Activated naive CD4-positive, alpha-beta T cell treated with anti-CD3 and anti-CD28 coated beads, Interleukin-2, amount 10 ng/mL, durations not matched to agents 7 days and 5 days (primary cell): ENCODE data around the gene CUBN.

Experiments
- CTCF ChIA-PET: fragments of 350-600 bp; sonication (Branson Sonifier 250); formaldehyde crosslinking; loops from one replicate; lab custom pipeline; 2021; ENCODE audit warnings: antibody characterized with exemption; lab: Charles Lee
- DNase-seq: peaks from one replicate; pipeline ENCODE4 v3.0.0-alpha.2; 2020
- H3K27ac Mint-ChIP-seq: one replicate; pipeline ENCODE4 v1.8.0; 2021; ENCODE audit warnings: mild to moderate bottlenecking, moderate library complexity, mixed read lengths
- H3K27me3 Mint-ChIP-seq: one replicate; pipeline ENCODE4 v1.8.0; 2021; ENCODE audit warnings: mild to moderate bottlenecking, mixed read lengths
- H3K36me3 Mint-ChIP-seq: one replicate; pipeline ENCODE4 v1.8.0; 2021; ENCODE audit warnings: mixed read lengths
- H3K4me1 Mint-ChIP-seq: one replicate; pipeline ENCODE4 v1.8.0; 2021; ENCODE audit warnings: mixed read lengths
- H3K4me3 Mint-ChIP-seq: one replicate; pipeline ENCODE4 v1.8.0; 2021; ENCODE audit warnings: mild to moderate bottlenecking, moderate library complexity, mixed read lengths
- H3K9me3 Mint-ChIP-seq: one replicate; pipeline ENCODE4 v1.8.0; 2021; ENCODE audit warnings: mixed read lengths

Gene CUBN

GRCh38 chr10:16890691-16891090 lies 238.9 kb downstream of the CUBN start:
- no peak overlapping the region for H3K4me3 Mint-ChIP-seq
- H3K4me1 Mint-ChIP-seq: peaks cover 11% of the 10 kb centered on the region
- H3K36me3 Mint-ChIP-seq: no peaks in the 10 kb centered on the region

DNA sequence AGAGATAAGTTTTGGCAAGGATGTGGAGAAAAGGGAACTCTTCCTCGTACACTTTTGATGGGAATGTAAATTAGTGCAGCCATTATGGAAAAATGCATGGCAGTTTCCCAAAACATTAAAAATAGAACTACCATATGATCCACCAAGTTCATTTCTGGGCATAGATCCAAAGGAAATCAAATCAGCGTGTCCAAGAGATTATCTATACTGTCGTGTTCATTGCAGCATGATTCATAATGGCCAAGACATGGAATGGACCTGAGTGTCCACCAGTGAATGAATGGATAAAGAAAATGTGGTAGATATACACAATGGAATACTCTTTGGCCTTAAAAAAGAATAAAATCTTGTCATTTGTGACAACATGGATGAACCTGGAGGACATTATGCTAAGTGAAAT lies 242.0 kb downstream of the CUBN start:
- Mint-ChIP-seq H3K27ac (no peak overlapping the region), H3K27me3 (peaks cover 4% of the 10 kb centered on the region), H3K9me3 (no peaks in the 10 kb centered on the region), H3K4me1 (peaks cover 11% of the 10 kb centered on the region), H3K4me3 (no peak overlapping the region), H3K36me3 (no peaks in the 10 kb centered on the region)
- CTCF ChIA-PET: no interaction called here
- DNase-seq: no peak

More at GRCh38 chr10:16890691-16891090, 238.9 kb downstream of the CUBN start:
- Mint-ChIP-seq H3K27me3 (no peaks in the 10 kb centered on the region), H3K9me3 (peaks cover 4% of the 10 kb centered on the region), H3K27ac (no peak overlapping the region)
- DNase-seq: no peak
- CTCF ChIA-PET: interaction anchor here (0.6 to 1.7 kb wide), 4 partner anchors 48 to 485 kb away, joined by 3 to 8 read pairs (median 3); no protein-coding TSS in a partner anchor

GRCh38 chr10:16886031-16886430 lies 243.6 kb downstream of the CUBN start:
- Mint-ChIP-seq H3K36me3 (no peaks in the 10 kb centered on the region), H3K4me3 (no peak overlapping the region), H3K27ac (no peak overlapping the region), H3K27me3 (peaks cover 4% of the 10 kb centered on the region), H3K9me3 (no peaks in the 10 kb centered on the region), H3K4me1 (peaks cover 2% of the 10 kb centered on the region)
- CTCF ChIA-PET: interaction anchor here (1.4 kb wide), 1 partner anchor 58 kb away, joined by 3 read pairs; no protein-coding TSS in a partner anchor
- DNase-seq: no peak

- Mint-ChIP-seq H3K27me3 (peaks cover 4% of the 10 kb centered on the region), H3K27ac (no peak overlapping the region), H3K4me3 (no peak overlapping the region), H3K9me3 (no peaks in the 10 kb centered on the region), H3K36me3 (no peaks in the 10 kb centered on the region), H3K4me1 (no peaks in the 10 kb centered on the region)
- CTCF ChIA-PET: no interaction called here
- DNase-seq: no peak
Measured at GRCh38 chr10:16884497-16884896, 245.1 kb downstream of the CUBN start.

DNA sequence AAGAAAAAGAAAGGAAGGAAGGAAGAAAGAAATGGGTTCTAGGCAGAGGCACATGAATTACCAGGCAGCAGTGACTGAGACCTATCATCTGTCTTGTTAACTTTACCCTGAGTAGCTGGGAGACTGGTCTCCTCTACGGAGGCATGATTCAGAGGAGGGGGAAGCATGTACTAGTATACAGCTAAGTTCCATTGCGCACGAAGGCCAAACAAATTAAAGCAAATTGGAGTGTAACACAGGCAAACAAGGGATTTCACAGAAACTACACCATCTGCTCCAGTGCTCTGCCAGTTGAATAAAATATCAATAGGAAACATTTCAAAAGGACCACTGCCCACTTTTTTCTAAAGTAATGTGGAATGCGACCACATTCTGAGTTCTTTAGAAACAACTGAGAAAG lies 246.5 kb downstream of the CUBN start:
- DNase-seq: no peak
- Mint-ChIP-seq H3K27ac (no peak overlapping the region), H3K36me3 (no peaks in the 10 kb centered on the region), H3K4me1 (no peaks in the 10 kb centered on the region), H3K9me3 (no peaks in the 10 kb centered on the region), H3K4me3 (no peak overlapping the region), H3K27me3 (peaks cover 4% of the 10 kb centered on the region)
- CTCF ChIA-PET: no interaction called here

DNA sequence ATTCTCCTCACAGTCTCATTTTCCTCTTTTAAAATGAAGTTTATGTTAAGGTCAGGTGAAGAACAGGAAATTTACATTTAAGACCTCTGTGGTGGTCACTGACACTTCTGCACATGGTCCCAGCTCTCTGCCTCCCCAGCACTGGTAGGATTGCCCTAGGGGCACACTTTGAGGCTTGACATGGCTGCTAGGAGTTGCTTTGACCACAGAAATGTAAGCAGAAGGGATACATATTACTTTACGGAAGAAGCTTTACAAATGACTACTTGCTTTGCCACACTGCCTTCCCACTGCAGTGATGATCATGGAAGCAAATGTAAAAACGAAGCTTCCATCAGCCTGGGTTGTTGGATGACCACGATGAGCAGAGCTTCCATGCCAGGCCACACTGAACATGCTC lies 259.3 kb downstream of the CUBN start:
- H3K27ac Mint-ChIP-seq: no peak overlapping the region
- no peaks in the 10 kb centered on the region for H3K27me3 Mint-ChIP-seq
- CTCF ChIA-PET: interaction anchor here (0.9 kb wide), 1 partner anchor 10 kb away, joined by 4 read pairs; no protein-coding TSS in a partner anchor
- H3K4me3 Mint-ChIP-seq: no peak overlapping the region
- DNase-seq: no peak
- no peaks in the 10 kb centered on the region for H3K9me3 Mint-ChIP-seq
- no peaks in the 10 kb centered on the region for H3K36me3 Mint-ChIP-seq
- no peaks in the 10 kb centered on the region for H3K4me1 Mint-ChIP-seq

DNA sequence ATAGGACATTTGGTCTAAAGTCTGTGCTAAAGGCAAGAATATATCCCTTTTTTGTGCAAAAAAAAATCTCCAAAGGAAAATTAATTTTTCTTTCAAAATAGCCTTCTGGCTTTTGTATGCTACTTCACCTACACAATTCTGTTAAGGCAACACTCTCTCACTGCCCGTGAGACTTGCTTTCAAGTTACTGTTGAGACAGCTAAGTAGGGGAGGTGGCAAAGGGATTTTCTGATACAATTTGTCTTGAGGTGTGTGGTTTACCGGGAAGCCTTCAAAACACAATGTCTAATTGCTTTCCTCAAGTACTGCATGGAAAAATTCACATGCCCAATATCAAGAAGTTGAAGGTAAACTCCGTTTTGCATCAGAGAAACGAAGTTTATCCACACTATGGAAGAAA lies 261.6 kb downstream of the CUBN start:
- no peaks in the 10 kb centered on the region for H3K27me3 Mint-ChIP-seq
- H3K4me1 Mint-ChIP-seq: no peaks in the 10 kb centered on the region
- H3K9me3 Mint-ChIP-seq: no peaks in the 10 kb centered on the region
- DNase-seq: no peak
- H3K4me3 Mint-ChIP-seq: no peak overlapping the region
- CTCF ChIA-PET: no interaction called here
- no peaks in the 10 kb centered on the region for H3K36me3 Mint-ChIP-seq
- no peak overlapping the region for H3K27ac Mint-ChIP-seq

DNA sequence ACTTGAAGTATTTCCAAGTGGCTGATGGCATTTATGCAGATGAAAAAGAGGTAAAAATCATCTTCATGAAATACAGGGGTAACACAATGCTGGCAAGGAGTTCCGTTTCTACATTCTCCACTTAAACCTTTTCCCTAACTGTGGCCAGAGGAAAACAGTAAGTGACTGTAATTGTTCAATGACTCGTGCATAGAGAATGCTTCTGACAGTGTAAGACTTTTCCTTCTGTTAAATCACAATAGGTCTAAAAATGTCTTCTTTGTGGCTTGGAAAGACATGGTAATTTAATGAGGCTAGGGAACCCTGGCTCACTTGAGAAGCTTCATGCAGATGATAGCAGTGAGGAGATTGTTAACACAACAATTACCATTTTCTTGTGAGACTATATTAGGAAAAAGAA lies 262.1 kb downstream of the CUBN start:
- H3K4me1 Mint-ChIP-seq: no peaks in the 10 kb centered on the region
- no peaks in the 10 kb centered on the region for H3K9me3 Mint-ChIP-seq
- no peaks in the 10 kb centered on the region for H3K36me3 Mint-ChIP-seq
- H3K4me3 Mint-ChIP-seq: no peak overlapping the region
- CTCF ChIA-PET: no interaction called here
- no peaks in the 10 kb centered on the region for H3K27me3 Mint-ChIP-seq
- H3K27ac Mint-ChIP-seq: no peak overlapping the region
- no peak for DNase-seq

GRCh38 chr10:16866541-16867275 lies 262.9 kb downstream of the CUBN start:
- peaks cover 3% of the 10 kb centered on the region for H3K27me3 Mint-ChIP-seq
- no peaks in the 10 kb centered on the region for H3K4me1 Mint-ChIP-seq
- H3K27ac Mint-ChIP-seq: no peak overlapping the region
- H3K4me3 Mint-ChIP-seq: no peak overlapping the region
- DNase-seq: no peak
- no peaks in the 10 kb centered on the region for H3K36me3 Mint-ChIP-seq
- CTCF ChIA-PET: no interaction called here
- H3K9me3 Mint-ChIP-seq: no peaks in the 10 kb centered on the region

DNA sequence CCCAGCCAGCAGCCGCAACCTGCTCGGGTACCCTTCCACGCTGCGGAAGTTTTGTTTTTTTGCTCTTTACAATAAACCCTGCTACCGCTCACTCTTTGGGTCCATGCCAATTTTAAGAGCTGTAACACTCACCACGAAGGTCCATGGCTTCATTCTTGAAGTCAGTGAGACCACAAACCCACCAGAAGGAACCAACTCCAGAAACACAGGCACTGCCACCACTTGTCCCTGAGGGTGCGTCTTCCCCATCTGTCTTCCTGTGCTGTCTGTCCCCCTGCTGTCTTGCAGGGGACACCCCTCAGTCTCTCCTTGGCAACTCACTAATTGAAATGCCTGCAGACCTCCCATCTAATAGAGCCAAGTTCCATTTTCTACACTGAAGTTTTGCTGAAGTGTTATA lies 263.8 kb downstream of the CUBN start:
- Mint-ChIP-seq H3K27me3 (peaks cover 3% of the 10 kb centered on the region), H3K27ac (no peak overlapping the region), H3K9me3 (no peaks in the 10 kb centered on the region), H3K36me3 (no peaks in the 10 kb centered on the region), H3K4me3 (no peak overlapping the region), H3K4me1 (no peaks in the 10 kb centered on the region)
- DNase-seq: no peak
- CTCF ChIA-PET: no interaction called here

GRCh38 chr10:16863766-16864165 lies 265.8 kb downstream of the CUBN start:
- Mint-ChIP-seq H3K9me3 (no peaks in the 10 kb centered on the region), H3K4me1 (no peaks in the 10 kb centered on the region), H3K4me3 (no peak overlapping the region), H3K27me3 (peaks cover 3% of the 10 kb centered on the region), H3K27ac (no peak overlapping the region), H3K36me3 (no peaks in the 10 kb centered on the region)
- CTCF ChIA-PET: interaction anchor here (1.4 kb wide), 1 partner anchor 11 kb away, joined by 5 read pairs; no protein-coding TSS in a partner anchor
- no peak for DNase-seq

DNA sequence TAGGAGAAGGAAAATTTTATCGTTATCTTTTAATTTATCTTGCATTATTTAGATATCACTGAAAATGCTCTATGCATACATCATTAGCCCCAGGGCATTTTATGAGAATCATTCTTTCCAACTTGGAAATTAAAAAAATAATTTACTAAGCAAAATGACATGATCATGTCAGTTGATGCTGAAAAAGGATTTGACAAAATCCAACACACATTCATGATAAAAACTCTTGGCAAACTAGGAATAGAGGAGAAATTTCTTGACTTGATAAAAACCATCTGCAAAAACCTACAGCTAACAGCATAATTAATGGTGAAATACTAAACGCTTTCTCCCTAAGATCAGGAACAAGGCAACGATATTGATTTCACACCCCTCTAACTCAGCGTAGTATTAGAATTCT lies 272.2 kb downstream of the CUBN start:
- H3K27me3 Mint-ChIP-seq: peaks cover 3% of the 10 kb centered on the region
- H3K27ac Mint-ChIP-seq: no peak overlapping the region
- CTCF ChIA-PET: interaction anchor here (1.1 to 1.9 kb wide), 3 partner anchors 8 to 343 kb away, joined by 3 to 6 read pairs (median 4); no protein-coding TSS in a partner anchor
- H3K4me3 Mint-ChIP-seq: no peak overlapping the region
- H3K36me3 Mint-ChIP-seq: no peaks in the 10 kb centered on the region
- H3K4me1 Mint-ChIP-seq: no peaks in the 10 kb centered on the region
- DNase-seq: no peak
- H3K9me3 Mint-ChIP-seq: no peaks in the 10 kb centered on the region

DNA sequence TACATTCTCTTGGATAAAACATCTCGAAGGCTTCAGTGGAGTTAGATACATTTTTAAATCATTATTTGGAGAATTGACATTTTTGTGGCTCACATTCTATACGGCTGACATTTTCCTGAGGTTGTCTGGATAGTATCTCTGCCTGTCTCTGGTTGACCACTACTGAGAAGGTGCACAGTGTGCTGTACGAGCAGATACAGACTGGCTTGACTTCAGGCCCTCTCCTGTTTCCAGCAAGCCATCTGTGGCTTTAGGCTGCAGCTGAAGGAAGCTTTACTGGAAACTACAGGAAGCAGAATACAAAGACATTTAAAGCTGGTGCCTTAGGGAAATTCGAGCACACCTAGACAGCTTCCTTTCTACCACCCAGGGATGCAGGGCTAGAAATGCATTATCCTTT lies 273.0 kb downstream of the CUBN start:
- CTCF ChIA-PET: interaction anchor here (1.1 to 1.9 kb wide), 5 partner anchors 8 to 402 kb away, joined by 3 to 6 read pairs (median 3); no protein-coding TSS in a partner anchor
- no peaks in the 10 kb centered on the region for H3K4me1 Mint-ChIP-seq
- DNase-seq: no peak
- H3K27me3 Mint-ChIP-seq: no peaks in the 10 kb centered on the region
- no peaks in the 10 kb centered on the region for H3K9me3 Mint-ChIP-seq
- no peak overlapping the region for H3K4me3 Mint-ChIP-seq
- H3K27ac Mint-ChIP-seq: no peak overlapping the region
- H3K36me3 Mint-ChIP-seq: no peaks in the 10 kb centered on the region

DNA sequence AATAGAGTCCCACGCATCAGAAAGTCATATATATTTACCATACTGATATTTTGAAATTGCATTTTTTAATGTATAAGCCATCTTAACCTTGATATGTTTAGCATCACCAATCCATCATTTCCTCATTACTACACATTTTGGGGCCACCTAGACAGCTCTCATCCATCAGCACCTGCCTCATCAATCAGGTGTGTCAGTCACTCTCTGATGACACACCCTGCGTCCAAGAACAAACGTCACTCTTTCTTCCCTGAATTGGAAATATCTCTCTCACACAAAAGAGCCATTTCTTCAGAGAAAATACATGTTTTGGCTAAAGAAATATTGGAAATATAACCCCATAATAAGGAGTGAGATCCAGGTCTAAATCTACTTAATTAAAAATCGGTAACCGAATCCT lies 273.5 kb downstream of the CUBN start:
- CTCF ChIA-PET: interaction anchor here (1.1 to 1.9 kb wide), 6 partner anchors 11 to 403 kb away, joined by 3 to 6 read pairs (median 4); no protein-coding TSS in a partner anchor
- H3K27me3 Mint-ChIP-seq: no peaks in the 10 kb centered on the region
- no peak for DNase-seq
- no peaks in the 10 kb centered on the region for H3K4me1 Mint-ChIP-seq
- no peak overlapping the region for H3K4me3 Mint-ChIP-seq
- H3K36me3 Mint-ChIP-seq: no peaks in the 10 kb centered on the region
- no peak overlapping the region for H3K27ac Mint-ChIP-seq
- no peaks in the 10 kb centered on the region for H3K9me3 Mint-ChIP-seq

- CTCF ChIA-PET: no interaction called here
- no peaks in the 10 kb centered on the region for H3K27me3 Mint-ChIP-seq
- H3K27ac Mint-ChIP-seq: no peak overlapping the region
- H3K4me3 Mint-ChIP-seq: no peak overlapping the region
- no peak for DNase-seq
- H3K36me3 Mint-ChIP-seq: no peaks in the 10 kb centered on the region
- no peaks in the 10 kb centered on the region for H3K4me1 Mint-ChIP-seq
- no peaks in the 10 kb centered on the region for H3K9me3 Mint-ChIP-seq
Measured at GRCh38 chr10:16854623-16855022, 275.0 kb downstream of the CUBN start.
